HL-60 (cell line): Measurements from ENCODE around the gene OPRD1.

Experiments used
- GABPA ChIP-seq: IDR thresholded peaks from 2 replicates; pipeline ENCODE4 v1.6.1; 2012; ENCODE audit warnings: low read depth
- REST ChIP-seq: IDR thresholded peaks from 2 replicates; pipeline ENCODE4 v1.6.1; 2012; ENCODE audit warnings: low read depth; ENCODE audit not compliant: insufficient replicate concordance
- TF ChIP-seq, protein P1 (sequence below): IDR thresholded peaks from one replicate; pipeline ENCODE4 v1.5.1; 2011; ENCODE audit warnings: low read length, control low read depth, inconsistent platforms; ENCODE audit not compliant: insufficient read depth

- TF ChIP-seq, protein P1, sequence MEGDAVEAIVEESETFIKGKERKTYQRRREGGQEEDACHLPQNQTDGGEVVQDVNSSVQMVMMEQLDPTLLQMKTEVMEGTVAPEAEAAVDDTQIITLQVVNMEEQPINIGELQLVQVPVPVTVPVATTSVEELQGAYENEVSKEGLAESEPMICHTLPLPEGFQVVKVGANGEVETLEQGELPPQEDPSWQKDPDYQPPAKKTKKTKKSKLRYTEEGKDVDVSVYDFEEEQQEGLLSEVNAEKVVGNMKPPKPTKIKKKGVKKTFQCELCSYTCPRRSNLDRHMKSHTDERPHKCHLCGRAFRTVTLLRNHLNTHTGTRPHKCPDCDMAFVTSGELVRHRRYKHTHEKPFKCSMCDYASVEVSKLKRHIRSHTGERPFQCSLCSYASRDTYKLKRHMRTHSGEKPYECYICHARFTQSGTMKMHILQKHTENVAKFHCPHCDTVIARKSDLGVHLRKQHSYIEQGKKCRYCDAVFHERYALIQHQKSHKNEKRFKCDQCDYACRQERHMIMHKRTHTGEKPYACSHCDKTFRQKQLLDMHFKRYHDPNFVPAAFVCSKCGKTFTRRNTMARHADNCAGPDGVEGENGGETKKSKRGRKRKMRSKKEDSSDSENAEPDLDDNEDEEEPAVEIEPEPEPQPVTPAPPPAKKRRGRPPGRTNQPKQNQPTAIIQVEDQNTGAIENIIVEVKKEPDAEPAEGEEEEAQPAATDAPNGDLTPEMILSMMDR, result no peak
- TF ChIP-seq REST, result no peak
- TF ChIP-seq GABPA, result no peak
Measured at GRCh38 chr1:28770601-28771165, 41.3 kb upstream of the OPRD1 start.
